ENCODE data around the gene TSPYL4. TPM values are rescaled to one million over a fixed set of nuclear protein-coding genes. Genes with fewer than 3 reads are reported as not detected.

Gene TSPYL4
- total and polyA plus RNA-seq, 8 donors, result 2.3 to 33.5 (median 9.1) TPM

GRCh38 chr6:116239256-116239655 is 14.6 kb downstream of the TSPYL4 start:
- no peak for TF ChIP-seq POLR2AphosphoS5 (IDR thresholded peaks at IDR 0.05)
- TF ChIP-seq POLR2A (IDR thresholded peaks at IDR 0.05), result no peak
- TF ChIP-seq EP300 (IDR thresholded peaks at IDR 0.05), result no peak
- TF ChIP-seq, protein P1, sequence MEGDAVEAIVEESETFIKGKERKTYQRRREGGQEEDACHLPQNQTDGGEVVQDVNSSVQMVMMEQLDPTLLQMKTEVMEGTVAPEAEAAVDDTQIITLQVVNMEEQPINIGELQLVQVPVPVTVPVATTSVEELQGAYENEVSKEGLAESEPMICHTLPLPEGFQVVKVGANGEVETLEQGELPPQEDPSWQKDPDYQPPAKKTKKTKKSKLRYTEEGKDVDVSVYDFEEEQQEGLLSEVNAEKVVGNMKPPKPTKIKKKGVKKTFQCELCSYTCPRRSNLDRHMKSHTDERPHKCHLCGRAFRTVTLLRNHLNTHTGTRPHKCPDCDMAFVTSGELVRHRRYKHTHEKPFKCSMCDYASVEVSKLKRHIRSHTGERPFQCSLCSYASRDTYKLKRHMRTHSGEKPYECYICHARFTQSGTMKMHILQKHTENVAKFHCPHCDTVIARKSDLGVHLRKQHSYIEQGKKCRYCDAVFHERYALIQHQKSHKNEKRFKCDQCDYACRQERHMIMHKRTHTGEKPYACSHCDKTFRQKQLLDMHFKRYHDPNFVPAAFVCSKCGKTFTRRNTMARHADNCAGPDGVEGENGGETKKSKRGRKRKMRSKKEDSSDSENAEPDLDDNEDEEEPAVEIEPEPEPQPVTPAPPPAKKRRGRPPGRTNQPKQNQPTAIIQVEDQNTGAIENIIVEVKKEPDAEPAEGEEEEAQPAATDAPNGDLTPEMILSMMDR (IDR thresholded peaks at IDR 0.05), result no peak
- intact Hi-C loops (cut with DNase I; ENCODE audit: low total_unique reads), result no loop called here
- no peak for DNase-seq
- H3K27me3 ChIP-seq, result no peaks in the 10 kb centered on the region
- no peak overlapping the region for H3K4me3 ChIP-seq
- H3K36me3 ChIP-seq, result peaks cover 4 to 38% (median 32%) of the 10 kb centered on the region in 4 donors
- no peak overlapping the region for H3K27ac ChIP-seq
- WGBS, 5 donors, result 92 to 100% (median 98%) methylated on average over 2 of the region's 2 CpGs
- H3K9me3 ChIP-seq, result no peaks in the 10 kb centered on the region
- H3K4me1 ChIP-seq, result no peaks in the 10 kb centered on the region

DNA sequence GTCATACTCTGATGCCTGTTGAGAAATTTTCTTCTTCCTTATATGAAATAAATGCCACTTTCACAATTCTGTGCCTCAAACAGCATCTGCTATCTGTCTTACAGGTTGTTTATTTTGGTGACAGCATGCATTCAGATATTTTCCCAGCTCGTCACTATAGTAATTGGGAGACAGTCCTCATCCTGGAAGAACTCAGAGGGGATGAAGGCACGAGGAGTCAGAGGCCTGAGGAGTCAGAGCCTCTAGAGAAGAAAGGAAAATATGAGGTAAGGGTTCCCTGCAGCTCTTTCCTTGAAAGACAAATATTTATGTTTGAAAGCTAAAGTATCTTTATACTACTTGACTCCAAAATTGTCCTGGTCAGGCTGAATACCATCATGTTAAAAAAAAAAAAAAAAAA is 15.8 kb downstream of the TSPYL4 start:
- TF ChIP-seq POLR2AphosphoS5 (IDR thresholded peaks at IDR 0.05), result no peak
- TF ChIP-seq, protein P1 (IDR thresholded peaks at IDR 0.05), result no peak
- no peak for TF ChIP-seq POLR2A (IDR thresholded peaks at IDR 0.05)
- no peak for TF ChIP-seq EP300 (IDR thresholded peaks at IDR 0.05)
- H3K36me3 ChIP-seq, result peaks cover 4 to 41% (median 31%) of the 10 kb centered on the region in 4 donors
- WGBS, 5 donors, result 64 to 89% (median 72%) methylated on average over 2 of the region's 2 CpGs
- no peaks in the 10 kb centered on the region for H3K4me1 ChIP-seq
- no peak overlapping the region for H3K27ac ChIP-seq
- H3K4me3 ChIP-seq, result no peak overlapping the region
- intact Hi-C loops (cut with DNase I; ENCODE audit: low total_unique reads), result no loop called here
- no peaks in the 10 kb centered on the region for H3K9me3 ChIP-seq
- DNase-seq, result no peak
- H3K27me3 ChIP-seq, result no peaks in the 10 kb centered on the region

DNA sequence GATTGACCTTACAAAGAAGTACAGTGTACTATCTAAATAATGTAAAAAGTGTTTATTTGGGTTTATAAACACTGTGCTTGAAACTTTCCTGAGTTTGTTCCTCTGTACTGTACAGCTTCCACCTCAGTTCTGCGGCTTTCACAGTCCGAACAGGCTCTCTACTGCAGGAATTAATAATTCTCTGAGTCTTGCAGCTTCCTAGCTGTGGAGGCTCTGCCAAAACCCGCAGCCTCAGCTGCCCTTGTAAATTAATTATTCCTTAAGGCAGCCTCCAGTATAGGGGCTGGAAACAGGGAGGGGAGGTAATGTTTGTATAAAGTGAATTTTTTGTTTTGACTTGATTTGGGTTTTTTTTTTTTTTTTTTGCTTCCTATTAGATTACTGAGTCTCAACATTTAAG is 19.2 kb downstream of the TSPYL4 start:
- no peak overlapping the region for H3K4me3 ChIP-seq
- intact Hi-C loops (cut with DNase I; ENCODE audit: low total_unique reads), result no loop called here
- H3K27me3 ChIP-seq, result no peaks in the 10 kb centered on the region
- TF ChIP-seq POLR2A (IDR thresholded peaks at IDR 0.05) (no peak), POLR2AphosphoS5 (IDR thresholded peaks at IDR 0.05) (no peak), EP300 (IDR thresholded peaks at IDR 0.05) (no peak)
- TF ChIP-seq, protein P1 (IDR thresholded peaks at IDR 0.05), result no peak
- no peaks in the 10 kb centered on the region for H3K4me1 ChIP-seq
- H3K36me3 ChIP-seq, result peaks cover 4 to 36% (median 29%) of the 10 kb centered on the region in 4 donors
- H3K27ac ChIP-seq, result no peak overlapping the region
- H3K9me3 ChIP-seq, result no peaks in the 10 kb centered on the region
- peak in 1 of 2 donors; percentile 17 for DNase-seq
- WGBS, 5 donors, result 68 to 80% (median 70%) methylated on average over 3 of the region's 3 CpGs

DNA sequence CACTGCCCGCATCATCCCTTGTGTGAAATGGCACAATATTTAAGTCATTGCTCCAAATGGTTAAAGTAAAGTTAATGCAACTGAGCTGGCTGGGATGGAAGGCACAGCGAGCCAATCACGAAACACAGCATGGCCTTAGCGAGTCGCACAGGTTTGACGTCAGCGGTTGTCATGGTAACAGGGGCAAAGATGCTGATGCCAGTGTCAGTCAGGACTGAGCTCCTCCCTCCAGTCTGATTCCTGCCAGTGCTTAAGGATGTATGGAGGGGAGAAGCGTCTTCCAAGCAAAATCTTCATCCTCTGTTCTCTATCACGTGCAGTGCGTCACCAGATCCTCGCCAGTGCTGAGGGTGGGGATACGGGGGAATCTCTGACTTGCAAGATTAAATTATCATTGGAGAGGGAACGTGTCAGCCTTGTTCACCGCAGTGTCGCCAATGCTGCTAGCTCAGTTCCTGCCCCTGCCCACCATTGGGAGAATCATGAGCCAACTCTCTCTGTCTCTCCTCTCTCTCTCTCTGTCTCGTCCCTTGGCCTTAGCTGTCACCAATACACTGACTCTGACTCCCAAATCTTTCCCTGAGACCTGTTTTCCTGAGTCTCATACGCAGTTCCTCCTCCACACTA is 24.5 kb downstream of the TSPYL4 start:
- H3K27ac ChIP-seq, result no peak overlapping the region
- intact Hi-C loops (cut with DNase I; ENCODE audit: low total_unique reads), result no loop called here
- WGBS, 5 donors, result 74 to 85% (median 80%) methylated on average over 17 of the region's 17 CpGs

GRCh38 chr6:116223355-116223754 is 30.5 kb downstream of the TSPYL4 start:
- no peaks in the 10 kb centered on the region for H3K27me3 ChIP-seq
- intact Hi-C loops (cut with DNase I; ENCODE audit: low total_unique reads), result no loop called here
- 80 to 93% (median 87%) methylated on average over 3 of the region's 3 CpGs for WGBS, 5 donors
- peaks cover 0 to 38% (median 29%) of the 10 kb centered on the region in 4 donors for H3K36me3 ChIP-seq
- H3K4me3 ChIP-seq, result no peak overlapping the region
- TF ChIP-seq POLR2AphosphoS5 (IDR thresholded peaks at IDR 0.05) (no peak), POLR2A (IDR thresholded peaks at IDR 0.05) (no peak), EP300 (IDR thresholded peaks at IDR 0.05) (no peak)
- TF ChIP-seq, protein P1 (IDR thresholded peaks at IDR 0.05), result no peak
- H3K9me3 ChIP-seq, result no peaks in the 10 kb centered on the region
- DNase-seq, result no peak
- no peak overlapping the region for H3K27ac ChIP-seq
- peaks cover 0 to 6% (median 0%) of the 10 kb centered on the region in 4 donors for H3K4me1 ChIP-seq

More for the DNA sequence above, 24.5 kb downstream of the TSPYL4 start:
- TF ChIP-seq POLR2AphosphoS5 (IDR thresholded peaks at IDR 0.05) (peak in 2 of 3 donors; percentile 21 to 26), EP300 (IDR thresholded peaks at IDR 0.05) (no peak)
- Histone ChIP-seq H3K4me3 (peak overlapping the region; percentile 22 to 30 (median 24)), H3K4me1 (no peaks in the 10 kb centered on the region), H3K36me3 (peaks cover 0 to 14% (median 7%) of the 10 kb centered on the region in 4 donors), H3K27me3 (no peaks in the 10 kb centered on the region), H3K9me3 (no peaks in the 10 kb centered on the region)
- peak; percentile 49 to 95 for DNase-seq
